ENCODE results near the gene LAMB2.

DNA sequence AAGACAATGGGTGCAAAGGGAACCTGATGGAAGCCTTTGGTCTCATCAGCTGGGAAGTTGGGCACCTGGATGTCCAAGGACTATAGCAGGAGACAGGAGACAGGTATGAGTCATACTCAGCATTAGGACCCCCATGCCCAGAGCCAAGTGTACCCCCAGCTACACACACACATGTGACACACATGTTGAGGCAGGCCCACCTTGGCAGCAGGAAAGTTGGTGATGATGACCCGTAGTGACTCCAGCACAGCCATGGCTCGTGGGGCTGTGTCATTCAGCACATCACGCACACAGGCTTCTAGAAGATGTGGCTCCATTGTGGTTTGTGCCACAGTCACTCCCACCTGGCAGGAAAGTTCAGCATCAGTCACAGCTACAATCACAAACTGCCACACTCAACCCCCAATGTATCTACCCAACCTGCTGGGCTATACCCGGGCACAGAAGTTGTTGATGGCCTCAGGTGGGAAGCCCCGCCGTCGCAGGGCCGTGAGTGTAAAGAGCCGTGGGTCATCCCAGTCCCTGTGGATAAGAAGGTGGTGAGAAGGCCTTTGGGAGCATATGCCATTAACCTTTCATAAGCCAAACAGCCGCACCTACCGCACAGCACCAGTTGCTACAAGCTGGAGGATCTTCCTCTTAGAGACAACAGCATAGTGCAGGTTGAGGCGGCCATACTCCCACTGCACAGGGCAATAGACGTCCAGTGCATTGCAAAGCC lies 33.8 kb downstream of the LAMB2 start:
- TF ChIP-seq POLR2AphosphoS5 (IDR thresholded peaks at IDR 0.05; ENCODE audit: low read depth, low read length) (no peak), TAF1 (IDR thresholded peaks at IDR 0.05; ENCODE audit: low read depth, low read length) (no peak)

All from GM12891 (cell line).